Measurements from ENCODE around the gene MOB2.
A peak's percentile ranks its signal among the peaks of the same experiment; 100 is the strongest.

MOB2 gene

GRCh38 chr11:1523779-1524178 is 37.2 kb upstream of the MOB2 start:
- DNase-seq (ENCODE audit: low spot score) = no peak
- in situ Hi-C loops (cut with MboI; ENCODE audit: low pct_unique_long_range_greater_than_20kb, low sequenced_read_pairs, unreplicated experiment) = no loop called here
- TF ChIP-seq CTCF (IDR thresholded peaks at IDR 0.05; ENCODE audit: extremely low read depth, insufficient read depth, missing control alignments) = no peak

- TF ChIP-seq CTCF (IDR thresholded peaks at IDR 0.05; ENCODE audit: extremely low read depth, insufficient read depth, missing control alignments) = no peak
- DNase-seq (ENCODE audit: low spot score) = no peak
- in situ Hi-C loops (cut with MboI; ENCODE audit: low pct_unique_long_range_greater_than_20kb, low sequenced_read_pairs, unreplicated experiment) = no loop called here
These were observed 36.5 kb upstream of the MOB2 start for GRCh38 chr11:1523077-1523476.

GRCh38 chr11:1522081-1522424 is 35.5 kb upstream of the MOB2 start:
- in situ Hi-C loops (cut with MboI; ENCODE audit: low pct_unique_long_range_greater_than_20kb, low sequenced_read_pairs, unreplicated experiment) = no loop called here

GRCh38 chr11:1521382-1522080 is 35.0 kb upstream of the MOB2 start:
- peak; percentile 85 for DNase-seq (ENCODE audit: low spot score)
- in situ Hi-C loops (cut with MboI; ENCODE audit: low pct_unique_long_range_greater_than_20kb, low sequenced_read_pairs, unreplicated experiment) = no loop called here
- no peak for TF ChIP-seq CTCF (IDR thresholded peaks at IDR 0.05; ENCODE audit: extremely low read depth, insufficient read depth, missing control alignments)

More at GRCh38 chr11:1522081-1522424, 35.5 kb upstream of the MOB2 start:
- no peak for TF ChIP-seq CTCF (IDR thresholded peaks at IDR 0.05; ENCODE audit: extremely low read depth, insufficient read depth, missing control alignments)
- no peak for DNase-seq (ENCODE audit: low spot score)

- no peak for DNase-seq (ENCODE audit: low spot score)
- in situ Hi-C loops (cut with MboI; ENCODE audit: low pct_unique_long_range_greater_than_20kb, low sequenced_read_pairs, unreplicated experiment) = no loop called here
- TF ChIP-seq CTCF (IDR thresholded peaks at IDR 0.05; ENCODE audit: extremely low read depth, insufficient read depth, missing control alignments) = peak; percentile 1
These were observed 34.2 kb upstream of the MOB2 start for GRCh38 chr11:1520663-1521267.

- TF ChIP-seq CTCF (IDR thresholded peaks at IDR 0.05; ENCODE audit: extremely low read depth, insufficient read depth, missing control alignments) = no peak
- DNase-seq (ENCODE audit: low spot score) = no peak
- in situ Hi-C loops (cut with MboI; ENCODE audit: low pct_unique_long_range_greater_than_20kb, low sequenced_read_pairs, unreplicated experiment) = no loop called here
These were observed 33.7 kb upstream of the MOB2 start for GRCh38 chr11:1520209-1520662.

Data from GM13977 (cell line).